Gastrocnemius medialis (tissue), 4 donors: ENCODE data around the gene GALNT16. TPM values are rescaled to one million over a fixed set of nuclear protein-coding genes. Genes with fewer than 3 reads are reported as not detected.

Experiments
- ATAC-seq, 2 donors: fragments of 150-250 bp; one replicate each; pipeline ENCODE4 v1.9.1; 2016
- DNase-seq, 2 donors: peaks; one replicate each; pipeline ENCODE4 v3.0.0-alpha.2; 2019
- H3K27ac ChIP-seq, 4 donors: fragments of 200-600 bp; sonication (generic); 1 replicate in 1 of 4; 2 replicates in 3 of 4; pipeline ENCODE4 v1.5.1; 2016 to 2018; ENCODE audit warnings: mild to moderate bottlenecking in 2 of 4, moderate library complexity in 1 of 4
- H3K27me3 ChIP-seq, 3 donors: fragments of 200-600 bp; sonication (generic) in 2 of 3; 1 replicate in 1 of 3; 2 replicates in 2 of 3; pipeline versions ENCODE4 v1.5.1 to v1.6.0; 2016 to 2019; ENCODE audit warnings: mild to moderate bottlenecking in 1 of 3, moderate library complexity in 1 of 3
- H3K36me3 ChIP-seq, 2 donors: fragments of 200-600 bp; sonication (generic) in 1 of 2; one replicate each; pipeline ENCODE4 v1.5.1; 2017 to 2018
- H3K4me1 ChIP-seq, 2 donors: fragments of 200-600 bp; sonication (generic) in 1 of 2; one replicate each; pipeline ENCODE4 v1.5.1; 2016 to 2017; ENCODE audit warnings: mild to moderate bottlenecking in 2 of 2
- H3K4me3 ChIP-seq, 4 donors: fragments of 200-600 bp; sonication (generic) in 3 of 4; 1 replicate in 1 of 4; 2 replicates in 3 of 4; pipeline ENCODE4 v1.5.1; 2016 to 2019; ENCODE audit warnings: mild to moderate bottlenecking in 2 of 4
- H3K9me3 ChIP-seq, 3 donors: fragments of 200-600 bp; sonication (generic) in 2 of 3; 1 replicate in 1 of 3; 2 replicates in 2 of 3; pipeline ENCODE4 v1.5.1; 2016 to 2019
- POLR2A ChIP-seq, 2 donors: fragments of 450-650 bp; IDR thresholded peaks; one replicate each; pipeline ENCODE4 v1.6.1; 2017; ENCODE audit warnings: antibody characterized with exemption in 2 of 2, mild to moderate bottlenecking in 2 of 2, moderate library complexity in 2 of 2
- in situ Hi-C, 4 donors: fragments of 200-750 bp; cut with MboI; loops; one replicate each; pipeline versions ENCODE4 v1.15.0 to v1.8.0; 2017; ENCODE audit warnings: low sequenced_read_pairs in 4 of 4
- intact Hi-C: fragments of 100-400 bp; cut with DNase I; formaldehyde crosslinking; loops from one replicate; pipeline ENCODE4 v1.15.1; 2023; ENCODE audit warnings: low total_unique reads
- total RNA-seq, 4 donors: library from RNA; depleted of rRNA; stranded (reverse); fragments of >200 nt; gene quantifications; one replicate each; pipeline versions ENCODE4 v1.1.0 to v1.2.3, GENCODE V29; 2016
- TF ChIP-seq, protein P1 (sequence below), 5 experiments: fragments of 450-650 bp in 3 of 5; fragments of 200-600 bp in 2 of 5; sonication (generic) in 2 of 5; IDR thresholded peaks in 4 of 5; conservative IDR thresholded peaks in 1 of 5; 1 replicate in 4 of 5; 2 replicates in 1 of 5; pipeline ENCODE4 v1.5.1; 2016 to 2019; ENCODE audit warnings: antibody characterized with exemption in 5 of 5, mild to moderate bottlenecking in 3 of 5, moderate library complexity in 3 of 5

GALNT16 gene
- total RNA-seq, 4 donors from 2014 or later: 0.15 to 2.7 (median 1.7) TPM

DNA sequence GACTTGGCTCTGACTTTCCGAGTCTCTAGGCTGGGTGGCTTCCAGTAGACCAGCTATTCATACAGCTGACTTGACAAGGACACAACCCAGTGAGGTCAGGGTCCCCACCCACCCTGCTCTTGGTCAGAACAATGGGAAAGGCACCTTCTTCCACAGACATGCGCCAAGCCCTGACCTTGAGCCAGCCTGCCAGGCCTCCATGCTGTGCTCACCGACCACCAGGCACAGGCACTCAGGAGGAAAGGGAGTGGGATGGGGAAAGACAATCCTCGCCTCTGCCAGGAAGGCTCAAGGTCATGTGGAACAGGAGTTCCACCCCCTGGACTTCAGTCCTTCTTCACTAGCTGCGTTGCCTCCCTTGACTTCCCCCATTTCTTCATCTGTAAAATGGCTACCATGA lies 31.4 kb downstream of the GALNT16 start:
- DNase-seq (no peak), ATAC-seq (no peak)
- in situ Hi-C loops (no loop called here), intact Hi-C loops (no loop called here)
- H3K36me3 ChIP-seq: no peaks in the 10 kb centered on the region
- H3K27ac ChIP-seq: peak overlapping the region in 2 of 4 donors; percentile 50 to 63
- peaks cover 0 to 12% of the 10 kb centered on the region in 2 donors for H3K4me1 ChIP-seq
- H3K9me3 ChIP-seq: no peaks in the 10 kb centered on the region
- TF ChIP-seq, protein P1, sequence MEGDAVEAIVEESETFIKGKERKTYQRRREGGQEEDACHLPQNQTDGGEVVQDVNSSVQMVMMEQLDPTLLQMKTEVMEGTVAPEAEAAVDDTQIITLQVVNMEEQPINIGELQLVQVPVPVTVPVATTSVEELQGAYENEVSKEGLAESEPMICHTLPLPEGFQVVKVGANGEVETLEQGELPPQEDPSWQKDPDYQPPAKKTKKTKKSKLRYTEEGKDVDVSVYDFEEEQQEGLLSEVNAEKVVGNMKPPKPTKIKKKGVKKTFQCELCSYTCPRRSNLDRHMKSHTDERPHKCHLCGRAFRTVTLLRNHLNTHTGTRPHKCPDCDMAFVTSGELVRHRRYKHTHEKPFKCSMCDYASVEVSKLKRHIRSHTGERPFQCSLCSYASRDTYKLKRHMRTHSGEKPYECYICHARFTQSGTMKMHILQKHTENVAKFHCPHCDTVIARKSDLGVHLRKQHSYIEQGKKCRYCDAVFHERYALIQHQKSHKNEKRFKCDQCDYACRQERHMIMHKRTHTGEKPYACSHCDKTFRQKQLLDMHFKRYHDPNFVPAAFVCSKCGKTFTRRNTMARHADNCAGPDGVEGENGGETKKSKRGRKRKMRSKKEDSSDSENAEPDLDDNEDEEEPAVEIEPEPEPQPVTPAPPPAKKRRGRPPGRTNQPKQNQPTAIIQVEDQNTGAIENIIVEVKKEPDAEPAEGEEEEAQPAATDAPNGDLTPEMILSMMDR (IDR thresholded peaks at IDR 0.05 in 4 of 5, conservative IDR thresholded peaks at IDR 0.05 in 1 of 5): no peak
- TF ChIP-seq POLR2A (IDR thresholded peaks at IDR 0.05): no peak
- no peaks in the 10 kb centered on the region for H3K27me3 ChIP-seq
- H3K4me3 ChIP-seq: no peak overlapping the region

DNA sequence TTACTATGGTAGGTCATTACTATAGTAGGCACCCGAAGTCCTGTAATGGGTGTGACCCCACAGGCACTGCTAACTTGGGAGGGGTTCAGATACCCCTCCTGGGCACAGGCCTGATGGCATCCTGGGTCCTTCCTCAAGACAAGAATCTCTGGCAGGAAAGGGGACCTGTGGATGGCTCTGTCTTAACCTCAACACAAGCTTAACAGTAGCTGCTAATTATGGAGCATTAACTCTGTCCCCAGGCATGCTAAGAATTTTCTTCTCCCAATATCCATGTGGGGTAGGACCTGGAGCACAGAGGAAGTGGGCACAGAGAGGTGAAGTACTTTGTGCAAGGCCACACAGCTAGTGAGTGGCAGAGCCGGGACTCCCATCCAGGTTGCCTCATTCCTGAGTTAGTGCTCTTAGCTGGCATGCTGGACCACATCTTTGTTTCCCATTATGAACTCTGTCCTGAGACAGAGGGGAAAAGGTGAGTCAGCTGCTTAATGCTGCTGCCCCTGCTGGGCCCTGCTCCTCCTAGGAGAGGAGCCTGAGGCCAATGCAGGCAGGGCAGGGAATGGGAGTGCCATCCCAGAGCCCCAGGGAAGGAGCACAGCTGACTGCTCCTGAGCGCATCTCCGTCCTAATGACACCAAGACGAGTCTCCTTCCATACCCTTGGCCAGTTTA lies 32.1 kb downstream of the GALNT16 start:
- Histone ChIP-seq H3K36me3 (no peaks in the 10 kb centered on the region), H3K27ac (peak overlapping the region in 2 of 4 donors; percentile 50 to 63), H3K9me3 (no peaks in the 10 kb centered on the region), H3K27me3 (no peaks in the 10 kb centered on the region), H3K4me1 (peaks cover 0 to 12% of the 10 kb centered on the region in 2 donors), H3K4me3 (no peak overlapping the region)
- intact Hi-C loops: no loop called here
- no peak for ATAC-seq
- TF ChIP-seq, protein P1 (IDR thresholded peaks at IDR 0.05 in 4 of 5, conservative IDR thresholded peaks at IDR 0.05 in 1 of 5): no peak
- TF ChIP-seq POLR2A (IDR thresholded peaks at IDR 0.05): no peak
- in situ Hi-C loops: no loop called here
- DNase-seq: no peak

DNA sequence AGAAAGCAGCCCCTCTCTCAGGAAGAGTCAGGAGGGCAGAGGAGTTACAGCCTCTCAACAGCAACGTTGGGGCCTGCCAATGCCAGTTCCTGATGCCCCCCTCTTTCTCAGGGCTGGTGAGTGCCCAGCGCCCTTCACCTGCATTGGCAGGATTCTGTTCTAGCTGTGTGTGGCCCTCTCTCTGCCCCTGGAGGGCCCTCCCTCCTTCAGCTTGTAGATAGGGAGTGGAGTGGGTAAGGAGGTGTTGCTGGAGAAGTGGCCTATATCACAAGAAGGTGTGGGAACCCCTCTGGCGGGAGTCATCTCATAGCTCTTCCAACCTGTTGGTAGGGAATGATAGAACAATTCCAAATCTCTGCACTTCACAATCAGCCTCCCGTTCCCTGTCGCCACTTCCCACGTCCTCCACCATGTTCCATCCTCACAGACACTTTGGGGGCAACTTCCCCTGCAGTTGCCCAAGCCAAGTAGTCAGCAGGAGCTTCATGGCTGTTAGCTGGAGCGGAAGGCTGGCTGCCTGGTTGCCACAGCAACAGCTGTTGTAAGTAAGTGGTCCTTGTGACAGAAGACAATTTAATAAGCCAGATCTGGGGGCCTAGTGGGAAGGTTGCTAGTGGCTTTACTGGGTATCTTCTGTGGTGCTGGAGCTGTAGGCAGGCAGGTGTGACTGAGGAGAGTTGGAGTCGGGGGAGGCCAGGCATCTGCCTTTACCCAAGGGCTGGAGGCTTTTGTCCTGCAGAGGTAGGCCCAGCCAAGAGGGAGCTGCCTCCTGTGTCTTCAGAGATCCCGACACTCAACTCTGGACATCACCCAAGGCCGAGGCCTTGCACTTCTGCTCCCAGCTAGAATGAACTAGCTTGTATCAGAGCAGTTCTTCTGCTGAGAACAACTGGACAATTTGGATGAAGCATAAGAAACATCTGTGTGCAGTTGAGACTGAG lies 38.4 kb downstream of the GALNT16 start:
- DNase-seq (no peak), ATAC-seq (no peak)
- in situ Hi-C loops: no loop called here
- Histone ChIP-seq H3K36me3 (no peaks in the 10 kb centered on the region), H3K27me3 (no peaks in the 10 kb centered on the region), H3K27ac (peak overlapping the region in 2 of 4 donors; percentile 12 to 27), H3K9me3 (no peaks in the 10 kb centered on the region), H3K4me1 (peaks cover 0 to 5% of the 10 kb centered on the region in 2 donors), H3K4me3 (no peak overlapping the region)
- intact Hi-C loops: no loop called here
- TF ChIP-seq POLR2A (IDR thresholded peaks at IDR 0.05): no peak
- TF ChIP-seq, protein P1 (IDR thresholded peaks at IDR 0.05 in 4 of 5, conservative IDR thresholded peaks at IDR 0.05 in 1 of 5): no peak

DNA sequence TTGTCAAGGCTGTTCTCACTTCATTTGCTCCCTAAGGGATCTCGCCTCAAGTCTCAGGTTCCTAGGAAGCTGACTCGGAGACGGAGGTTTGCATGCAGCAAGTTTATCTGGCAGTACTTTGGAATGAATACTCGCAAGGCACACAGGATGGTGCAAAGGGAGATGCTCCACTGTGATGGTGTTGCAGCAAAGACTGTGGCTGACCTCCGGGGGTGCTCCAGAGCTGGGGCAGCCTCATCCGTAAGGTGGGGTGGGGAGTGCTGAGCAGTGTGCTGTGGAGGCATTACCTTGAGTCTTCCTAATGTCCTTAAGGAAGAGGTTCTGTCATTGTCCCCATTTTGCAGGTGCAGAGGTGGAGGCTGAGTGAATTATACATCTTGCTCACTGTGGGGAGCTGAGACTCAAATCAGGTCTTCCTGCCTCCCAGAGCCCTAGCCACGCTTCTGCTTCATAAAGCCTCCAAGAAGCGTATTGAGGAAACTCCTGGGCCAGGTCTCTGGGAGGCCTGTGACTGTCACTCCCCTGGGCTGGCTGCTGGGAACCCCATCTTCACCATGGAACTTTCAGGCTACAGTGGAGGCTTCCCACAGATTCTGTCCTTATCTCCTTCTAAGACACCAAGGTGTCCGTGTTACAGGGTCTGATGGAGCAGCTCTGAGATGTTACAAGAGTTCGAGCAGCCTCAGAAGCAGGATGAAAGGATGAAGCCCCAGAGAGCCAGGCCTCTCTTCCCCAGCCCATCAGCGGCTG lies 39.5 kb downstream of the GALNT16 start:
- H3K4me1 ChIP-seq: peaks cover 0 to 5% of the 10 kb centered on the region in 2 donors
- no peaks in the 10 kb centered on the region for H3K9me3 ChIP-seq
- H3K36me3 ChIP-seq: no peaks in the 10 kb centered on the region
- intact Hi-C loops (no loop called here), in situ Hi-C loops (no loop called here)
- TF ChIP-seq, protein P1 (IDR thresholded peaks at IDR 0.05 in 4 of 5, conservative IDR thresholded peaks at IDR 0.05 in 1 of 5): no peak
- TF ChIP-seq POLR2A (IDR thresholded peaks at IDR 0.05): no peak
- ATAC-seq (no peak), DNase-seq (no peak)
- H3K4me3 ChIP-seq: no peak overlapping the region
- no peaks in the 10 kb centered on the region for H3K27me3 ChIP-seq
- no peak overlapping the region for H3K27ac ChIP-seq
